Measurements from ENCODE around the gene SLC9A8. TPM values are rescaled to one million over a fixed set of nuclear protein-coding genes. Genes with fewer than 3 reads are reported as not detected.

Gene SLC9A8
- total and polyA plus RNA-seq, 9 of the 15 experiments (the other 6 are each of a cell fraction or from before 2014, with no cell fraction given) = 0.56 to 9.7 (median 5.0) TPM

DNA sequence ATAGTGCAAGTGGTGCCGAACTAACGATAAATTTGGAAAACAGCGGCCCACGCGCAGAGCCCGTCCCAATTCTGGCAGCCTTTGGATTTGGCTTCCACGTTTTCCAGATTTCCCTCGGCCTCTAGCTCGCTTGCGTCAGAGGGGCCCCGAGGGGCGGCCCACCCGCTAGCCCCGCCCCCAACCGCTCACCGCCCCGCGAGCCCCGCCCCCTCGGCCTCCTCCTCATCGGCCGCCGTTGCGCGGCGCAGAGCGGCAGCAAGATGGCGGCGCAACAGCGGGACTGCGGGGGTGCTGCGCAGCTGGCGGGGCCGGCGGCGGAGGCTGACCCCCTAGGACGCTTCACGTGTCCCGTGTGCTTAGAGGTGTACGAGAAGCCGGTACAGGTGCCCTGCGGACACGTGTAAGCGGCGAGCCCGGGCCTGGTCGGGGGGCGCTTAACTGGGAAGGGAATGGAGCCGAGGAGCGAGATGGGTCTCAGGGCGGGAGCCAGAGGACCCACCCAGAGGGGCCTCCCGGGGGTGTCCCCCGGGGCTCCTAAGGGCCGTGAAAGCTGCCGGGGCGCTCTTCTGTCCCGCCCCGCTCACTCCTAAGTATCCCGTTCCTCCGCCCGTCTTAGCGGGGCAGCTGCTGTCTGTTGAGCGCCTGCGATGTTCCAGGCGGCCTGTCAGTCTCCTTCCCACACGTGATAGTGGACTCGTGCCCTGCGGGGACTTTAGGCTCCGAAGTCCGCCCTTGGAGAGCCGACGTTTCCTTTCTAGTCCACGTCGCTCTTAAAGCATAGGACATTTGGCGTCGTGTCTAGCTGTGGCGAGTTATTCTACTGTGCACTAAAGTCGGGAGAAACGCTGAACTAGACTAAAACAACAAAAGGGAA, 123.8 kb downstream of the SLC9A8 start, which contains the start of gene RNF114 (continued):
- peak; percentile 82 for TF ChIP-seq PKNOX1 (IDR thresholded peaks at IDR 0.05)
- TF ChIP-seq, protein P1, sequence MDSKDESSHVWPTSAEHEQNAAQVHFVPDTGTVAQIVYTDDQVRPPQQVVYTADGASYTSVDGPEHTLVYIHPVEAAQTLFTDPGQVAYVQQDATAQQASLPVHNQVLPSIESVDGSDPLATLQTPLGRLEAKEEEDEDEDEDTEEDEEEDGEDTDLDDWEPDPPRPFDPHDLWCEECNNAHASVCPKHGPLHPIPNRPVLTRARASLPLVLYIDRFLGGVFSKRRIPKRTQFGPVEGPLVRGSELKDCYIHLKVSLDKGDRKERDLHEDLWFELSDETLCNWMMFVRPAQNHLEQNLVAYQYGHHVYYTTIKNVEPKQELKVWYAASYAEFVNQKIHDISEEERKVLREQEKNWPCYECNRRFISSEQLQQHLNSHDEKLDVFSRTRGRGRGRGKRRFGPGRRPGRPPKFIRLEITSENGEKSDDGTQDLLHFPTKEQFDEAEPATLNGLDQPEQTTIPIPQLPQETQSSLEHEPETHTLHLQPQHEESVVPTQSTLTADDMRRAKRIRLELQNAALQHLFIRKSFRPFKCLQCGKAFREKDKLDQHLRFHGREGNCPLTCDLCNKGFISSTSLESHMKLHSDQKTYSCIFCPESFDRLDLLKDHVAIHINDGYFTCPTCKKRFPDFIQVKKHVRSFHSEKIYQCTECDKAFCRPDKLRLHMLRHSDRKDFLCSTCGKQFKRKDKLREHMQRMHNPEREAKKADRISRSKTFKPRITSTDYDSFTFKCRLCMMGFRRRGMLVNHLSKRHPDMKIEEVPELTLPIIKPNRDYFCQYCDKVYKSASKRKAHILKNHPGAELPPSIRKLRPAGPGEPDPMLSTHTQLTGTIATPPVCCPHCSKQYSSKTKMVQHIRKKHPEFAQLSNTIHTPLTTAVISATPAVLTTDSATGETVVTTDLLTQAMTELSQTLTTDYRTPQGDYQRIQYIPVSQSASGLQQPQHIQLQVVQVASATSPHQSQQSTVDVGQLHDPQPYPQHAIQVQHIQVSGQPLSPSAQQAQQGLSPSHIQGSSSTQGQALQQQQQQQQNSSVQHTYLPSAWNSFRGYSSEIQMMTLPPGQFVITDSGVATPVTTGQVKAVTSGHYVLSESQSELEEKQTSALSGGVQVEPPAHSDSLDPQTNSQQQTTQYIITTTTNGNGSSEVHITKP (IDR thresholded peaks at IDR 0.05; ENCODE audit: partially characterized antibody) = no peak
- TF ChIP-seq MTA3 (IDR thresholded peaks at IDR 0.05; ENCODE audit: borderline replicate concordance) = peak; percentile 75
- peak; percentile 77 to 82 for TF ChIP-seq MAZ (CRISPR knock-in tag; conservative IDR thresholded peaks at IDR 0.05 in 1 of 2, IDR thresholded peaks at IDR 0.05 in 1 of 2)
- TF ChIP-seq, protein P2, sequence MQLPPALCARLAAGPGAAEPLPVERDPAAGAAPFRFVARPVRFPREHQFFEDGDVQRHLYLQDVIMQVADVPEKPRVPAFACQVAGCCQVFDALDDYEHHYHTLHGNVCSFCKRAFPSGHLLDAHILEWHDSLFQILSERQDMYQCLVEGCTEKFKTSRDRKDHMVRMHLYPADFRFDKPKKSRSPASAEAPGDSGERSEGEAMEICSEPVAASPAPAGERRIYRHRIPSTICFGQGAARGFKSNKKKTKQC (CRISPR knock-in tag; IDR thresholded peaks at IDR 0.05) = peak; percentile 20; the same call in 1 of the 2 replicates
- peak; percentile 89 for TF ChIP-seq SIN3B (IDR thresholded peaks at IDR 0.05; ENCODE audit: low read depth)
- TF ChIP-seq, protein P3, sequence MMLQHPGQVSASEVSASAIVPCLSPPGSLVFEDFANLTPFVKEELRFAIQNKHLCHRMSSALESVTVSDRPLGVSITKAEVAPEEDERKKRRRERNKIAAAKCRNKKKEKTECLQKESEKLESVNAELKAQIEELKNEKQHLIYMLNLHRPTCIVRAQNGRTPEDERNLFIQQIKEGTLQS (IDR thresholded peaks at IDR 0.05) = peak; percentile 67
- TF ChIP-seq, protein P3 (CRISPR knock-in tag; conservative IDR thresholded peaks at IDR 0.05) = no peak
- TF ChIP-seq, protein P4, sequence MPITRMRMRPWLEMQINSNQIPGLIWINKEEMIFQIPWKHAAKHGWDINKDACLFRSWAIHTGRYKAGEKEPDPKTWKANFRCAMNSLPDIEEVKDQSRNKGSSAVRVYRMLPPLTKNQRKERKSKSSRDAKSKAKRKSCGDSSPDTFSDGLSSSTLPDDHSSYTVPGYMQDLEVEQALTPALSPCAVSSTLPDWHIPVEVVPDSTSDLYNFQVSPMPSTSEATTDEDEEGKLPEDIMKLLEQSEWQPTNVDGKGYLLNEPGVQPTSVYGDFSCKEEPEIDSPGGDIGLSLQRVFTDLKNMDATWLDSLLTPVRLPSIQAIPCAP (CRISPR knock-in tag; IDR thresholded peaks at IDR 0.05; ENCODE audit: borderline replicate concordance) = no peak
- TF ChIP-seq NFIC (IDR thresholded peaks at IDR 0.05) = 0 out of 2 replicates have a peak, but pooled peaks have one; percentile 10
- TF ChIP-seq FOXP4 (CRISPR knock-in tag; IDR thresholded peaks at IDR 0.05; ENCODE audit: borderline replicate concordance) = 0 out of 2 replicates have a peak, but pooled peaks have one; percentile 64
- peak; percentile 84 for TF ChIP-seq TBP (optimal IDR thresholded peaks at IDR 0.05; ENCODE audit: low read depth, low read length)
- TF ChIP-seq ZNF717 (CRISPR knock-in tag; IDR thresholded peaks at IDR 0.05) = no peak
- no peak for TF ChIP-seq ZNF780A (CRISPR knock-in tag; IDR thresholded peaks at IDR 0.05)
- no peak for TF ChIP-seq PYGO2 (tag; IDR thresholded peaks at IDR 0.05)
- TF ChIP-seq SIRT6 (IDR thresholded peaks at IDR 0.05; ENCODE audit: low read depth, low read length) = no peak
- TF ChIP-seq MECOM (CRISPR knock-in tag; IDR thresholded peaks at IDR 0.05) = 0 out of 2 replicates have a peak, but pooled peaks have one; percentile 14

Data from K562 (cell line).